CD8-positive, alpha-beta memory T cell (primary cell): Measurements from ENCODE around the gene ZNF593OS. TPM values are rescaled to one million over a fixed set of nuclear protein-coding genes. Genes with fewer than 3 reads are reported as not detected.

Source experiments
- CTCF ChIA-PET: fragments of 350-600 bp; sonication (Branson Sonifier 250); formaldehyde crosslinking; loops from one replicate; lab custom pipeline; 2021; ENCODE audit warnings: antibody characterized with exemption; lab: Charles Lee
- POLR2A ChIA-PET: fragments of 350-600 bp; sonication (Branson Sonifier 250); formaldehyde crosslinking; loops from one replicate; lab custom pipeline; 2021; ENCODE audit warnings: antibody characterized with exemption; lab: Charles Lee
- DNase-seq, 5 donors: peaks; one replicate each; pipeline versions ENCODE4 v3.0.0 to v3.0.0-alpha.2; 2020 to 2022; ENCODE audit warnings: mixed read lengths in 1 of 5
- H3K27ac ChIP-seq: one replicate; pipeline ENCODE4 v1.7.0; 2013; ENCODE audit warnings: low read depth, mild to moderate bottlenecking, low read length, moderate library complexity
- H3K27me3 ChIP-seq: 2 replicates; pipeline ENCODE4 v1.7.0; 2013; ENCODE audit warnings: low read length, mild to moderate bottlenecking; ENCODE audit not compliant: insufficient read depth, poor library complexity, severe bottlenecking
- H3K36me3 ChIP-seq: 2 replicates; pipeline ENCODE4 v1.7.0; 2013; ENCODE audit warnings: mild to moderate bottlenecking, low read length, moderate library complexity; ENCODE audit not compliant: insufficient read depth
- H3K4me1 ChIP-seq: 2 replicates; pipeline ENCODE4 v1.7.0; 2013; ENCODE audit warnings: mild to moderate bottlenecking, low read length, moderate library complexity; ENCODE audit not compliant: insufficient read depth
- H3K4me3 ChIP-seq: 2 replicates; pipeline ENCODE4 v1.7.0; 2013; ENCODE audit warnings: mild to moderate bottlenecking, low read length
- H3K9me3 ChIP-seq: 2 replicates; pipeline ENCODE4 v1.7.0; 2013; ENCODE audit warnings: mild to moderate bottlenecking, low read length
- H3K27ac Mint-ChIP-seq, 8 donors: one replicate each; pipeline ENCODE4 v1.8.0; 2020 to 2021; ENCODE audit warnings: mixed read lengths in 8 of 8, mild to moderate bottlenecking in 6 of 8, inconsistent platforms in 3 of 8, moderate library complexity in 3 of 8
- H3K27me3 Mint-ChIP-seq, 2 donors: one replicate each; pipeline ENCODE4 v1.8.0; 2020 to 2021; ENCODE audit warnings: mixed read lengths in 2 of 2, mild to moderate bottlenecking in 1 of 2, moderate library complexity in 1 of 2
- H3K36me3 Mint-ChIP-seq, 3 donors: one replicate each; pipeline ENCODE4 v1.8.0; 2020 to 2021; ENCODE audit warnings: mixed read lengths in 3 of 3, inconsistent platforms in 1 of 3, mild to moderate bottlenecking in 1 of 3
- H3K4me1 Mint-ChIP-seq, 3 donors: one replicate each; pipeline ENCODE4 v1.8.0; 2020 to 2021; ENCODE audit warnings: mixed read lengths in 3 of 3, inconsistent platforms in 1 of 3, mild to moderate bottlenecking in 1 of 3
- H3K4me3 Mint-ChIP-seq, 7 donors: one replicate each; pipeline ENCODE4 v1.8.0; 2020 to 2021; ENCODE audit warnings: mixed read lengths in 7 of 7, mild to moderate bottlenecking in 6 of 7, moderate library complexity in 4 of 7, inconsistent platforms in 2 of 7
- H3K9me3 Mint-ChIP-seq, 5 donors: one replicate each; pipeline ENCODE4 v1.8.0; 2020 to 2022; ENCODE audit warnings: mixed read lengths in 5 of 5, mild to moderate bottlenecking in 3 of 5, moderate library complexity in 2 of 5, inconsistent platforms in 1 of 5
- polyA plus RNA-seq: library from polyadenylated mRNA; unstranded; fragments of 300-500 nt; fragmentation: Illumina TruSeq; gene quantifications from one replicate; pipeline ENCODE4 v1.2.3, GENCODE V29; 2021
- total RNA-seq, 2 experiments: library from RNA; stranded (reverse); gene quantifications; one replicate each; pipeline ENCODE4 v1.2.3, GENCODE V29; 2021

The ZNF593OS gene
- total and polyA plus RNA-seq, 3 experiments from 2014 or later = 0.85 TPM; not detected in 2

DNA sequence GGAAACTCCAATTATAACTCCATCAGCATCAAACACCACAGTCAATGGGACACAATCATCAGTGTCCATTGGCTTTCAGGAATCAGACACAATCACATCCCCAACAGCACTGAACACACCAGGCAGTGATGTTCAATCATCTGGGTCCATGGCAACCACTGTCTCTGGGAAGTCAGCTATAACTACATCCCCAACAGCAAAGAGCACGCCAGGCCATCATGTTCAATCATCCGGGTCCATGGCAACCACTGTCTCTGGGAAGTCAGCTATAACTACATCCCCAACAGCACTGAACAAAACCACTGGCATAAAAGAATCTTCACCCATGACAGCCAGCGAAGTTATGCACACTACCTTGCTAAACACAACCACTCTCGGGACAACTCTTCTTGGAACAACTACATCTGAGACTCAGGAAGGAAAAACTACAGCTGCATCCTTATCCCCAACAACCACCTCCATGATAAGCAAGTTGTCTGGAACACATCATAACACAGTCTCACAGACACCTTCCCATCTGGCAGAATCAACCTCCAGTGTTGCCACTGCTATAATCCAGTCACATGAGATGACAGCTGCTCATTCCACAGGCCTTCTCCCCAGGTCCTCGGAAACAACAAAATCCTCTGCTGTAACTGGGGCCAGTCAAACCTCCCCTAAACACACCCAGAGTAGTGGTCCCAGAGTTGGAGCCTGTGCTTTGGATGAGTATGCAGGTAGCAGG lies 38.7 kb upstream of the ZNF593OS start:
- no peak for DNase-seq
- Histone ChIP-seq H3K4me1 (no peaks in the 10 kb centered on the region), H3K4me3 (no peak overlapping the region), H3K27me3 (no peaks in the 10 kb centered on the region), H3K27ac (no peak overlapping the region), H3K36me3 (no peaks in the 10 kb centered on the region), H3K9me3 (no peaks in the 10 kb centered on the region)
- Mint-ChIP-seq H3K4me3 (no peak overlapping the region), H3K4me1 (no peaks in the 10 kb centered on the region), H3K27me3 (peaks cover 0 to 1% of the 10 kb centered on the region in 2 donors), H3K27ac (no peak overlapping the region), H3K9me3 (no peaks in the 10 kb centered on the region), H3K36me3 (peaks cover 0 to 2% (median 0%) of the 10 kb centered on the region in 3 donors)
- ChIA-PET CTCF (no interaction called here), POLR2A (no interaction called here)

- POLR2A ChIA-PET = interaction anchor here (0.9 kb wide), 1 partner anchor 93 kb away, joined by 4 read pairs; no protein-coding TSS in a partner anchor
- peak overlapping the region in 1 of 8 donors; percentile 2 for H3K27ac Mint-ChIP-seq
- no peaks in the 10 kb centered on the region for H3K9me3 ChIP-seq
- peaks cover 4% of the 10 kb centered on the region for H3K27me3 ChIP-seq
- no peaks in the 10 kb centered on the region for H3K9me3 Mint-ChIP-seq
- peaks cover 3% of the 10 kb centered on the region in 2 donors for H3K27me3 Mint-ChIP-seq
- peaks cover 0 to 3% (median 0%) of the 10 kb centered on the region in 3 donors for H3K36me3 Mint-ChIP-seq
- peaks cover 30% of the 10 kb centered on the region for H3K4me1 ChIP-seq
- no peaks in the 10 kb centered on the region for H3K36me3 ChIP-seq
- no peak overlapping the region for H3K4me3 ChIP-seq
- peaks cover 22 to 35% (median 34%) of the 10 kb centered on the region in 3 donors for H3K4me1 Mint-ChIP-seq
- H3K4me3 Mint-ChIP-seq = no peak overlapping the region
- no peak for DNase-seq
- CTCF ChIA-PET = interaction anchor here (1.3 to 2.5 kb wide), 2 partner anchors 30 to 34 kb away, joined by 4 to 11 read pairs; partner anchors contain the start of genes CEP85 and ZNF593
- no peak overlapping the region for H3K27ac ChIP-seq
Measured at GRCh38 chr1:26203642-26204318, 32.1 kb upstream of the ZNF593OS start.

- no peaks in the 10 kb centered on the region for H3K9me3 Mint-ChIP-seq
- CTCF ChIA-PET = interaction anchor here (1.3 kb wide), 1 partner anchor 33 kb away, joined by 4 read pairs; the partner anchor contains the start of gene CEP85
- peaks cover 6 to 8% of the 10 kb centered on the region in 2 donors for H3K27me3 Mint-ChIP-seq
- Histone ChIP-seq H3K36me3 (no peaks in the 10 kb centered on the region), H3K4me3 (no peak overlapping the region), H3K27me3 (peaks cover 4% of the 10 kb centered on the region), H3K4me1 (peaks cover 30% of the 10 kb centered on the region), H3K9me3 (no peaks in the 10 kb centered on the region), H3K27ac (peak overlapping the region; percentile 29)
- peak overlapping the region in 2 of 8 donors; percentile 17 to 86 for H3K27ac Mint-ChIP-seq
- POLR2A ChIA-PET = no interaction called here
- DNase-seq = no peak
- peaks cover 0 to 1% (median 0%) of the 10 kb centered on the region in 3 donors for H3K36me3 Mint-ChIP-seq
- H3K4me1 Mint-ChIP-seq = peaks cover 22 to 35% (median 34%) of the 10 kb centered on the region in 3 donors
- peak overlapping the region in 2 of 7 donors; percentile 13 to 57 for H3K4me3 Mint-ChIP-seq
Measured at GRCh38 chr1:26200413-26200812, 28.8 kb upstream of the ZNF593OS start.

GRCh38 chr1:26197813-26198212 lies 26.2 kb upstream of the ZNF593OS start:
- H3K4me1 ChIP-seq = peaks cover 25% of the 10 kb centered on the region
- DNase-seq = no peak
- Mint-ChIP-seq H3K4me3 (no peak overlapping the region), H3K27me3 (peaks cover 4 to 9% of the 10 kb centered on the region in 2 donors), H3K4me1 (peaks cover 17 to 29% (median 27%) of the 10 kb centered on the region in 3 donors), H3K36me3 (peaks cover 0 to 1% (median 0%) of the 10 kb centered on the region in 3 donors), H3K9me3 (no peaks in the 10 kb centered on the region), H3K27ac (no peak overlapping the region)
- no peaks in the 10 kb centered on the region for H3K9me3 ChIP-seq
- H3K4me3 ChIP-seq = no peak overlapping the region
- CTCF ChIA-PET = interaction anchor here (0.8 kb wide), 1 partner anchor 219 kb away, joined by 3 read pairs; no protein-coding TSS in a partner anchor
- H3K27ac ChIP-seq = no peak overlapping the region
- no peaks in the 10 kb centered on the region for H3K27me3 ChIP-seq
- H3K36me3 ChIP-seq = no peaks in the 10 kb centered on the region
- POLR2A ChIA-PET = no interaction called here

- Mint-ChIP-seq H3K36me3 (peaks cover 0 to 1% (median 0%) of the 10 kb centered on the region in 3 donors), H3K27ac (peak overlapping the region in 1 of 8 donors; percentile 64), H3K4me3 (no peak overlapping the region), H3K9me3 (no peaks in the 10 kb centered on the region), H3K27me3 (peaks cover 4 to 9% of the 10 kb centered on the region in 2 donors), H3K4me1 (peaks cover 14 to 24% (median 22%) of the 10 kb centered on the region in 3 donors)
- Histone ChIP-seq H3K4me3 (no peak overlapping the region), H3K27me3 (no peaks in the 10 kb centered on the region), H3K9me3 (no peaks in the 10 kb centered on the region), H3K36me3 (no peaks in the 10 kb centered on the region), H3K4me1 (peaks cover 20% of the 10 kb centered on the region), H3K27ac (no peak overlapping the region)
- ChIA-PET POLR2A (no interaction called here), CTCF (interaction anchor here (0.8 kb wide), 1 partner anchor 219 kb away, joined by 3 read pairs; no protein-coding TSS in a partner anchor)
- no peak for DNase-seq
Measured at GRCh38 chr1:26197301-26197700, 25.7 kb upstream of the ZNF593OS start.

DNA sequence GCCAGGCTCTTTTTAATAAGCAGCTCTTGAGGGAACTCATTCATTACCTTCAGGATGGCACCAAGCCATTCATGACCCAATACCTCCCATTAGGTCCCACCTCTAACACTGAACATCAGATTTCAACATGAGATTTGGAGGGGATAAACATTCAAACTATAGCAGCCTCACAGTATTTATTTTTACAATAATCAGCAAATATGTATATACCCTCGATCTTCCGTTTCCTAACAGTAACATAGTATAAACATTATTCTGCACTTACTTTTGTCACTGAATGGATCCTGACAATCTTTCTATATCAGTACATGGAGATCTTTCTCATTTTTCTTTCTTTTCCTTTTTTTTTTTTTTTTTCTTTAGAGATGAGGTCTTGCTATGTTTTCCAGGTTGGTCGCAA lies 24.2 kb upstream of the ZNF593OS start:
- H3K27me3 ChIP-seq = no peaks in the 10 kb centered on the region
- no peaks in the 10 kb centered on the region for H3K36me3 ChIP-seq
- ChIA-PET POLR2A (no interaction called here), CTCF (no interaction called here)
- no peak overlapping the region for H3K27ac Mint-ChIP-seq
- no peaks in the 10 kb centered on the region for H3K9me3 Mint-ChIP-seq
- peaks cover 0 to 1% (median 0%) of the 10 kb centered on the region in 3 donors for H3K36me3 Mint-ChIP-seq
- no peaks in the 10 kb centered on the region for H3K9me3 ChIP-seq
- DNase-seq = no peak
- peaks cover 7 to 16% (median 15%) of the 10 kb centered on the region in 3 donors for H3K4me1 Mint-ChIP-seq
- H3K27ac ChIP-seq = no peak overlapping the region
- no peak overlapping the region for H3K4me3 ChIP-seq
- no peak overlapping the region for H3K4me3 Mint-ChIP-seq
- H3K27me3 Mint-ChIP-seq = peaks cover 4 to 9% of the 10 kb centered on the region in 2 donors
- H3K4me1 ChIP-seq = peaks cover 12% of the 10 kb centered on the region

- no peak for DNase-seq
- no peaks in the 10 kb centered on the region for H3K27me3 ChIP-seq
- peaks cover 7% of the 10 kb centered on the region for H3K4me1 ChIP-seq
- Mint-ChIP-seq H3K9me3 (no peaks in the 10 kb centered on the region), H3K4me3 (no peak overlapping the region), H3K27ac (peak overlapping the region in 3 of 8 donors; percentile 18 to 19 (median 18)), H3K27me3 (peaks cover 0 to 3% of the 10 kb centered on the region in 2 donors), H3K36me3 (no peaks in the 10 kb centered on the region), H3K4me1 (peaks cover 4 to 8% (median 7%) of the 10 kb centered on the region in 3 donors)
- no peak overlapping the region for H3K27ac ChIP-seq
- H3K4me3 ChIP-seq = no peak overlapping the region
- ChIA-PET CTCF (interaction anchor here (2.7 kb wide), 1 partner anchor 22 kb away, joined by 8 read pairs; the partner anchor contains the start of gene ZNF593), POLR2A (no interaction called here)
- no peaks in the 10 kb centered on the region for H3K36me3 ChIP-seq
- no peaks in the 10 kb centered on the region for H3K9me3 ChIP-seq
Measured at GRCh38 chr1:26191739-26192138, 20.1 kb upstream of the ZNF593OS start.
